Stimulated activated CD4-positive, alpha-beta T cell treated with anti-CD3 and anti-CD28 coated beads, Interleukin-4, amount 100 ng/mL, for 48 hours (primary cell): ENCODE data around the gene SPIN1.

ENCODE experiments used
- DNase-seq, 2 donors: peaks; one replicate each; pipeline ENCODE4 v3.0.0-alpha.2; 2020; ENCODE audit warnings: low read depth in 2 of 2

SPIN1 gene

DNA sequence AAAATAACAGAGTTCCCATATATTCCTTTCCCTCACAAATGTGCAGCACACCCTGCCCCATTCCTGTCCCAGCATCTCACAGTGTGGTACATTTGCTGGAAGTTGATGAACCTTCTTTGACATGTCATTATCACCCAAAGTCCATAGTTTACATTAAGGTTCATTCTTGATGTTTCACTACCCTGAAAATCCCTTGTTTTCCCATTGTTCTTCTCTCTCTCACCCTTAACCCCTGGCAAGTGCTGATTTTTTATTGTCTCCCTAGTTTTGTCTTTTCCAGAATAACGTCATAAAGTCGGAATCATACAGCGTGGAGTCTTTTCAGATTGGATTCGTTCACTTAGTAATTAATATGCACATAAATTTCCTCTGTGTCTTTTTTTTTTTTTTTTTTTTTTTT is 48.1 kb downstream of the SPIN1 start:
- DNase-seq, result no peak

DNA sequence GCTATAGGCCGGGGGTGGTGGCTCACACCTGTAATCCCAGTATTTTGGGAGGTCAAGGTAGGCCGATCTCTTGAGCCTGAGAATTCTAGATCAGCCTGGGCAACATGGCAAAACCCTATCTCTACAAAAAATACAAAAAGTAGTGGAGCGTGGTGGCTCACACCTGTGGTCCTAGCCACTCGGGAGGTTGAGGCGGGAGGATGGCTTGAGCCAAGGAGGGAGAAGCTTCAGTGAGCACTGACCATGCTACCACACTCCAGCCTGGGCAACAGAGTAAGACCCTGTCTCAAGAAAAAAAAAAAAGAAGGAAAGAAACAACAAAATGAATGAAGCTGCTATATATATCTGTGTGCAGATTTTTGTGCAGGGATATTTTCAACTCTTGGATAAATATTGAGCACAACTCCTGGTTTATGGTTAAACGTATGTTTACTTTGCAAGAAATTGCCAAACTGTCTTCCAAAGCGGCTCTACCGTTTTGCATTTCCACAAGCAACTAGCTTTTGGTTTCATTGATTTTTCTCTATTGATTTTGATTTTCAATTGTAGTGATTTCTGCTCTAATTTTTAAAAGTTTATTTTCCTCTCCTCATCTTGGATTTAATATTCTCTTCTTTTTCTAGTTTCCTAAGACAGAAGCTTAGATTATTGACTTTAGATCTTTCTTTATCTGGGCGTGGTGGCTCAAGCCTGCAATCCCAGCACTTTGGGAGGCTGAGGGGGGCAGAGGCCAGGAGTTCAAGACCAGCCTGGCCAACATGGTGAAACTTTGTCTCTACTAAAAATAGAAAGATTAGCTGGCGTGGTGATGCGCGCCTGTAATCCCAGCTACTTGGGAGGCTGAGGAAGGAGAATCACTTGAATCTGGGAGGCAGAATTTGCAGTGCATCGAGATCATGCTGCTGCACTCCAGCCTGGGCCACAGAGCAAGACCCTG is 49.2 kb downstream of the SPIN1 start:
- DNase-seq, result no peak

DNA sequence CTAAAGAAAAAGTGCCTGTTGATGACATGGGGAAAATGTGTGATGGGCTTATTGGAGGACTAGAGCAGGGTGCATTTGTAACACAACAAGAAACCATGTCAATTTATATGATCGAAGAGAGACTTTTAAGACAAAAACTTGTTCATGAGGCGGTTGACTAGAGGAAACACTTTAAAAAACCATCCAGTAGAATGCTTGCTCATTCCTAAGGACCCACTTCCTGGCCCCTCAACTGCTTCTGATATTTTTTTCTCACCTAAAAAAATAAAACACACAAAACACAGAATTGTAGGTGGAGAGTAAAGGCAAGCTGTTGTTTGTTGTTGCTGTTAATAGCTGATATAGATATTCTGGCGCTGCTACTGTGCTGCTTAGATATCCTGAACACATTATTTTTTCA is 50.6 kb downstream of the SPIN1 start:
- no peak for DNase-seq

DNA sequence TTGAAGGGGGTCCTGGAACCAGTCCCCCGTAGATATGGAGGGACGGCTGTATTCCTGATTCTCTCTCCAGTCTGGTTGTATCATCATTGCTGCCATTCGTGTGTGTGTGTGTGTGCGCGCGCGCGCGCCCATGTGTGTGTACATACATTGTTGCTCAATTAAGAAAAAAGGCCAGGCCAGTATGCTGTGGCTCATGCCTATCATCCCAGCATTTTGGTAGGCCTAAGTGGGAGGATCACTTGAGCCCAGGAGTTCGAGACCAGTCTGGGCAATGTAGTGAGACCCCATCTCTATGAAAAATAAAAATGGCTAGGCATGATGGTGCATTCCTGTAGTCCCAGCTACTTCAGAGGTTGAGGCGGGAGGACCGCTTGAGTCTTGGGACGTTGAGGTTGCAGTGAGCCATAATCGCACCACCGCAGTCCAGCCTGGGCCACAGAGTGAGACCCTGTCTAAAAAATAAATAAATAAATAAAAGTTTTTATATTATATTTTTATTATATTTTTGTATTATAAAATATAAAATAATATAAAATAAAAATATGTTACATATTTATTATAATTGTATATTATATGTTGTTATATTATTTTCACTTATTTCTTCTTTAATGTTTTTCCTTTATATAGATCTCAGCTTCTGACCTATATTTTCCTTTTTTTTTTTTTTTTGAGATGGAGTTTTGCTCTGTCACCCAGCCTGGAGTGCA is 53.2 kb downstream of the SPIN1 start:
- DNase-seq, result no peak

DNA sequence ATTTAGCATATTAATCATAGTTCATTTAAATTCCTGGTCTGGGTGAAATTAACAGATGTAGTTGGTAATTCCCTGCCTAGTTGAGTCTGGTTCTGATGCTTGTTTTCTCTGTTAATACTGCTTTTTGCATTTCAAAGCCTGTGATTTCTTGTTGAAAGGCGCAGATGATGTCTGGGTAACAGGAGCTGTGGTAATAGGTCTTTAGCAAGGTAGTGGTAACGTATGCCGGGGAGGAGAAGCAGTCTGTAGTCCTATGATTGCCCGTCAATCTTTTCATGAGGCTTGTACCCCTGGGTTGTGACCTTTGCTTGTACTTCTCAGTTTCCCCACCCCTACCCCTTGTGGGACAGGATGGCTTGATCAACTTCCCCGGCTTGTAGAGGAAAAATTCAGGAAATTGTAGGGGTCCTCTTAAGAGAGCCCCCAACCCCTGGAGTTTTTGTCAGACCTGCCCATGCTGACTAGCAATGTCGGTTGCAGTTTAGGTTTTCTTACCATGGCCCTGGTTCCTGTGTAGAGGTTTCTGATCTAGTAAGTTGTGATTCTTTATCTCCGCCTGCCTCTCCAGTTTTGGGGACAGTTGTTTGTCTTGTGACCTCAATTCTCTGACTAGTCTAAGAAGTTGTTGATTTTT is 55.4 kb downstream of the SPIN1 start:
- DNase-seq, result no peak

GRCh38 chr9:88446728-88447127 is 58.5 kb downstream of the SPIN1 start:
- DNase-seq, result no peak

GRCh38 chr9:88447431-88447830 is 59.2 kb downstream of the SPIN1 start:
- DNase-seq, result no peak

DNA sequence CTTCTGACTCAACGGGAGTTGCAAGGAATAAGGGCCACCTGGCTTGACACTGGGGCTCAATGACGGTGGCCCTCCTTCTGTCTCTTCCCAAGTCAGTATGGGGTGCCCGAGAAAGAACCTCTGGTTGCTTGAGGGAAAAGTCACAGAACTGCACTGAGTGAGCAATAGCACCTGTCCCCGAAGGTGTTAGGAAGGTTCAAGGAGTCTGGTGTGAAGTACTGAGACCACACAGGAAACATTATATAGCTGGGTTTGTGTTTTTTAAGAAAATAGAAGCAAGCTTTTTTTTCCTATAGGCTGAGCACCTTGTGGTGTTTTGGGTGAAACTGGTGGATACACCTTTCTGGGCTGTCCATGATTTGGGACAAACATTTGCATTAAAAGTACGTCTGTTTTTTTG is 62.9 kb downstream of the SPIN1 start:
- DNase-seq, result no peak

DNA sequence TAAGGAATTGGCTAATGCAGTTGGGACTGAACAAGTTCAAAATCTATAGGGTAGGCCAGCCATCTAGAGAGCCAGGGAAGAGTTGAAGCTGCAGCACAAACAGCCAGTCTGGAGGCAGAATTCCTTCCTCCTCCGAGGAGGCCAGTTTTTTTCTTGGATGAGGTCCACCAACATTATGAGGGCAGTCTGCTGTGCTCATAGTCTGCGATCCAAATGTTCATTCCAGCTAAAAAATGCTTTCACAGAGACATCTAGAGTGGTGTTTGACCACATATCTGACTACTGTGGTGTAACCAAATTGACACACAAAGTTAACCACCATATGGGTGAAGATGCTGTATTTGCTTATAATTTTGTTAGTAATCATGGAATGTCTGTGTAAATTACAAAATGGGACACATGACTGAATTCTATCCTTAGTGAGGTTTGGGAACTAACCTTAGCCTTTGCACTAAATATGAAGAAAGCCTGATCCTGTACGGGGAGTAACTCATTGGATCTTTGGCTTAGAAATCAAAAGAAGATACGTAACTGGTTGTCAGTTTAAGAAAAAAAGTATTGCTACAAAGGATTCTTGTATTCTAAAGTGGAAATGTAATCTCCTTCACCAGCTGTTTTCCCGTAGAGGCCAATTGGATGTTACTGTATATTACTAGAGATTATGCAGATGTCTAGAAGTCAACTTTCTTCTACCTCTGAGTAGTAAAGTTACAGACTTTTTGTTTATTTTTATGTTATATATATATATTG is 70.6 kb downstream of the SPIN1 start:
- no peak for DNase-seq

GRCh38 chr9:88460587-88461332 is 72.5 kb downstream of the SPIN1 start:
- no peak for DNase-seq

DNA sequence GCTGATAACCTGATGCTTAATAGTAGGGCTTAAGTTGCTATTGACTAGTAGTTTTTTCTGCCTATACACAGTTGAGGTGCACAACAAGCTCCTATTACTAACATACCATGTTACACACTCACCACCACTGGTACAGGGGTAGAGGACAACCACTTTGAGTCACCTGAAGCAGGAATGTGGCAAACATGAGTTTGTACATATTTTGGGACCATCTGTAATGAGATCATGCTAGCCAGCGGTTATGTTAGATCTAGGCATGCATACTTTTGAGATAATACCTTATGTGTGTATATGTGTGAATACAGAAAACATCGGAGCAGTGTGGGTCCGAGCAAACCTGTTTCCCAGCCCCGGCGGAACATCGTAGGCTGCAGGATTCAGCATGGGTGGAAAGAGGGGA is 73.9 kb downstream of the SPIN1 start:
- DNase-seq, result no peak

DNA sequence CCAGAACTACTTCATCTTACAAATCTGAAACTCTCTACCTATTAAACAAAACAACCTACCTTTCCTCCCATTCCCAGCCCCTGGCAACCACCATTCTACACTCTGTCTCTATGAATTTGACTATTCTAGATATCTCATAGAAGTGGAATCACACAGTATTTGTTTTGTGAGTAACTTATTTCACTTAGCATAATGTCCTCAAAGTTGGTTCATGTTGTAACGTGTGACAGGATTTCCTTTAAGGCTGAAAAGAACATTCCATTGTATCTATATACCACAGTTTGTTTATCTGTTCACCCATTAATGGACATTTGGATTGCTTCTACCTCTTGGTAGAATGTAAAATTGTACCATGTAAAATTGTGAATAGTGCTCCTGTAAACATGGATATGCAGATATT is 76.6 kb downstream of the SPIN1 start:
- DNase-seq, result no peak

DNA sequence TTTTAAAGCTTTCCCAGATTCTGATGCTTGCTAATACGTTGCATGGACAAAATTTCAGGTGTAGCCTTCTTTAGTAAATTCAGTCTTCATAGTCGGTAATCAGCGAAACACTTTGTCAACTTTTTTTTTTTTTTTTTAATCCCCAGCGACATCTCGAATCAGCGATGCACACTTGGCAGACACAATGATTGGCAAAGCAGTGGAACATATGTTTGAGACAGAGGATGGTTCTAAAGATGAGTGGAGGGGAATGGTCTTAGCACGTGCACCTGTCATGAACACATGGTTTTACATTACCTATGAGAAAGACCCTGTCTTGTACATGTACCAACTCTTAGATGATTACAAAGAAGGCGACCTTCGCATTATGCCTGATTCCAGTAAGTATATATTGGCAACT is 80.0 kb downstream of the SPIN1 start:
- DNase-seq, result no peak

DNA sequence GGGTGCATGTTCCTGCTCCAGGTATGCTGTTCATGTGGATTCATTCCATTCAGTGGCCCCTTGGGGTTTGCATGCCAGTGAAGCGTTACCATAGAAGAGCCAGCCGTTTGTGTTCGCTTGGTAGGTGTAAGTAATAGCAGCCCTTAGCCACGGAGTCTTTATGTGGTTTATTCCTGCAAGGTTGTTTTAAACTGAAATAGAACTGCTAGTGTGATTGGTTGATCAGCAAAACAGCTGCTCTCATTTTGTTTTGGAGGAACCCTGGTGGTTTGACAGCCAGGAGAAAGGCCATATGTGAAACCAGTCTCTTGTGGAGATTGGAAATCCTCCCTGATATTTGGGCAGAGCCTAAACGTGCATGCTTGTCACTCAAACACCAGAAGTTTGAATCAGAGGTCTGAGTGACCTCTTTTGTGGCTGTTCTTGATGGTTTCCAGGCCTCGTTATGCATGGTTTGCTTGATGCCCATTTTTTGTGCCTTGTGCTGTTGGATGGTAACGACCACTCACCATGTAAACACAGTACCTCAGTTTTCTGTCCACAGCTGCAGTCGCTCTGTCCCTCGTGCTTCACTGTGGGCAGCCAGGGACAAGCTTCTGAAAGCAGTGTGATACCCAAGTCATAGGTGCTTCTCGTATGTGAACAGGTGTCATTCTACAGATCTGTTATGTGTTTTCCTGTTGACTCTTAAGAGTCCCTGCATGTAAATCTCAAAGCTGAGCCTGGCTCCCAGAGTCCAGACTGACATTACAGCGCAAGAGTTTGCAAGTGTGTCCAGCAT is 88.4 kb downstream of the SPIN1 start:
- no peak for DNase-seq

- no peak for DNase-seq
Observed at GRCh38 chr9:88477300-88477751, 89.1 kb downstream of the SPIN1 start.

DNA sequence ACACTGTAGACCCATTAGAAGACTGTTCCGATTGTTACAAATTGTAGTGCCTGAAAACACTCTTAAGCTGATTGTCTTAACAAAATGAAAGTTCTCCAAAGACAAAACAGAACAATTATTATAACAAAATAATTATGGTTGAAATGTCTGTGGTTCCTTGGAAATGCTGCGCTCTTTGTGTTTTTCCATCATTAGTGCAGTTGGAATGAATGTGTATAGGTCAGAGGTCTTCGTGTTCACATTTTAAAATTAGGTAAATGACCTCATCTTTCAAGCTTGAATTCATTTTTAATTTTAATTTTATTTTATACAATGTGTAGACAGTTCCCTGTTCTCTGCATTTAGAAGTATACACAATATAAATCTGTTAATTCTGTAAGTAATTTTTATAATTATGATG is 90.0 kb downstream of the SPIN1 start:
- DNase-seq, result no peak

DNA sequence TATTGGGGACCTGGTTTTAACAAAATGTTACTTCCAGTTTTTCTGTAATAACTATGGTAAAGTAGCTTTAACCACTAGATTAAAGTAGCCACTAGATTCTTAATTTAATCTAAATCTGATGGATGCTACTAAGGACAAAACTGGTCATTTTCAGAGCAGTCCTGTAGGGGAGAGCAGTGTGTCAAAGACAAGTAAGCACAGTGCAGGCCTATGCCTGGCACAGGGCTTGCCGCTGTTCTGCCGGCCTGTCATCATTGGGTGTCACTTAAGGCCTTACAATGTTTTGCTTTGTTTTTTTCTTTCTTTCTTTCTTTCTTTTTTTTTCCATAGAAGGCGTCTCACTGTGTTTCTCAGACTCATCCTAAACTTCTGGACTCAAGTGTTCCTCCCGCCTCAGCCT is 93.7 kb downstream of the SPIN1 start:
- DNase-seq, result no peak

DNA sequence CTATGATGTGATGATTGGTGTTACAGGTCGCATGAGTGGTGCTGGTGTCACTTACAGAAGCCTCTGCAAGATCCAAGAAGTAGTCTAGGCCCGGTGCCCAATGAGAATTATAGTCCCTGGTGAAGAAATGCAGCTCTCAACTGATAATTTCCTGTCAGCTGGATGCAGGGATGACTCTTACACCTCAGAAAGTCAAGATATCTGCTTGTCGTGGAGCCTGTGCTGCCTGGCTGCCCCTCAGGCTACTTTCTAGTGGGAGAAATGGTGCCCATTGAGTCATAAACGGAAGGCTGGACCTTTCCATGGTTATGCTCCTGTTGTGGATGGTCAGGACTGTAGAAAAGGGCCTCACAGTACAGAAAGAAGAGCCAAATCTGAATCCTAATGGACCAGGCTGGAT is 99.9 kb downstream of the SPIN1 start:
- DNase-seq, result no peak

DNA sequence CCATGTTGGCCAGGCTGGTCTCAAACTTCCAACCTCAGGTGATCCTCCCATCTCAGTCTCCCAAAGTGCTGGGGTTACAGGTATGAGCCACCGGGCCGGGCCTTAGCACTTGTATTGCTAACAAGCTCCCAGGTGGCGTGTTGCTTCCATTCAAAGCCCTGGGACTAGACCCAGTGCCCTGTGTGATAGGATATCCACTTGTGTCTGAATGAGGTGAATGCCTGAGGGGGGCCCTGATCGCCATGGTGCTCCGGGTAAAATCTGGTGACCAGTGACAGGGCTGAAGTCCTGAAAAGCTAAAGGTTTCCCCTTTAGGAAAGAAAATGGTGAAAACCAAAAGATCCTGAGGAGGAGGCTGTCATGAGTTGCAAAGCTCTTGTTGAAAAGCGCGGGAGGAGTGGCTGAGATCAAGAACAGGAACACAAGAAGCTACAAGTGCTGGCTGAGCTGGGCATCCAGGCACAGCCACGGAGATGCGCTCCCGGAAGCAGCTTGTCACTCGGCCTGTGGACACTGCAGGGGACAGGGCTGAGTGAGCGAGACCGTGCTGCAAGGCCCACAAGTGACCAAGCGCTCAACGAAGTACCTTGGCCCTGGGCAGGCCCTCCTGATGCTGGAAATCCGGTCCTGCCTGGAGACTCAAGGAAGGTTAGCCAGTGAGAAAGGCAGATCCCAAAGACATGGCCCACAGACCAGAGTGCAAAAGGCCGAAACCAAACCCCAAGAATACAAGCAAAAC is 106.9 kb downstream of the SPIN1 start:
- DNase-seq, result no peak

GRCh38 chr9:88497224-88497623 is 109.0 kb downstream of the SPIN1 start:
- DNase-seq, result no peak
